RWPE1 (cell line): ENCODE measurements around the gene TMEM43.

ENCODE experiments used
- CTCF ChIA-PET: fragments of 350-600 bp; sonication (Branson Sonifier 250); formaldehyde crosslinking; extraction: SDS; loops from one replicate; lab custom pipeline; 2021; lab: Yijun Ruan, JAX
- POLR2A ChIA-PET: fragments of 400-600 bp; formaldehyde crosslinking; extraction: SDS; loops from one replicate; lab custom pipeline; 2020; ENCODE audit warnings: antibody characterized with exemption; ENCODE audit not compliant: low non-redundant PET; lab: Yijun Ruan, JAX
- DNase-seq: peaks from one replicate; pipeline ENCODE4 v3.0.0; 2012; ENCODE audit warnings: low spot score
- H3K27ac ChIP-seq: fragments of 450-650 bp; 2 replicates; pipeline ENCODE4 v1.5.1; 2017
- CTCF ChIP-seq: fragments of 450-650 bp; conservative IDR thresholded peaks from 2 replicates; pipeline ENCODE4 v1.5.1; 2017; ENCODE audit warnings: low read depth, mild to moderate bottlenecking

TMEM43 gene

GRCh38 chr3:14148041-14148985 is 23.5 kb downstream of the TMEM43 start:
- TF ChIP-seq CTCF, result no peak
- ChIA-PET CTCF (interaction anchor here (0.6 kb wide), 1 partner anchor 8 kb away, joined by 3 read pairs; no protein-coding TSS in a partner anchor), POLR2A (no interaction called here)
- H3K27ac ChIP-seq, result peak overlapping the region; percentile 97
- DNase-seq, result no peak

GRCh38 chr3:14150078-14150477 is 25.2 kb downstream of the TMEM43 start:
- CTCF ChIA-PET, result no interaction called here
- no peak for TF ChIP-seq CTCF
- DNase-seq, result no peak

GRCh38 chr3:14150491-14151230 is 25.8 kb downstream of the TMEM43 start:
- ChIA-PET POLR2A (no interaction called here), CTCF (no interaction called here)

More at GRCh38 chr3:14150078-14150477, 25.2 kb downstream of the TMEM43 start:
- POLR2A ChIA-PET, result no interaction called here
- peak overlapping the region; percentile 56 for H3K27ac ChIP-seq

GRCh38 chr3:14151471-14152083 is 26.7 kb downstream of the TMEM43 start:
- DNase-seq, result no peak
- H3K27ac ChIP-seq, result peak overlapping the region; percentile 56
- CTCF ChIA-PET, result no interaction called here
- POLR2A ChIA-PET, result no interaction called here
- TF ChIP-seq CTCF, result no peak

More at GRCh38 chr3:14150491-14151230, 25.8 kb downstream of the TMEM43 start:
- DNase-seq, result no peak
- TF ChIP-seq CTCF, result no peak
- H3K27ac ChIP-seq, result peak overlapping the region; percentile 56

GRCh38 chr3:14152233-14152962 is 27.5 kb downstream of the TMEM43 start:
- POLR2A ChIA-PET, result no interaction called here
- peak overlapping the region; percentile 35 for H3K27ac ChIP-seq
- CTCF ChIA-PET, result interaction anchor here (0.6 kb wide), 2 partner anchors 55 to 1142 kb away, joined by 3 to 4 read pairs; no protein-coding TSS in a partner anchor
- no peak for DNase-seq
- no peak; the same call in 1 of the 2 replicates for TF ChIP-seq CTCF
